KG1 (cell line): ENCODE measurements around the gene KCNJ5.

Experiments
- DNase-seq: peaks from one replicate; lab custom pipeline; 2025; lab: John Stamatoyannopoulos, UW

Gene KCNJ5

DNA sequence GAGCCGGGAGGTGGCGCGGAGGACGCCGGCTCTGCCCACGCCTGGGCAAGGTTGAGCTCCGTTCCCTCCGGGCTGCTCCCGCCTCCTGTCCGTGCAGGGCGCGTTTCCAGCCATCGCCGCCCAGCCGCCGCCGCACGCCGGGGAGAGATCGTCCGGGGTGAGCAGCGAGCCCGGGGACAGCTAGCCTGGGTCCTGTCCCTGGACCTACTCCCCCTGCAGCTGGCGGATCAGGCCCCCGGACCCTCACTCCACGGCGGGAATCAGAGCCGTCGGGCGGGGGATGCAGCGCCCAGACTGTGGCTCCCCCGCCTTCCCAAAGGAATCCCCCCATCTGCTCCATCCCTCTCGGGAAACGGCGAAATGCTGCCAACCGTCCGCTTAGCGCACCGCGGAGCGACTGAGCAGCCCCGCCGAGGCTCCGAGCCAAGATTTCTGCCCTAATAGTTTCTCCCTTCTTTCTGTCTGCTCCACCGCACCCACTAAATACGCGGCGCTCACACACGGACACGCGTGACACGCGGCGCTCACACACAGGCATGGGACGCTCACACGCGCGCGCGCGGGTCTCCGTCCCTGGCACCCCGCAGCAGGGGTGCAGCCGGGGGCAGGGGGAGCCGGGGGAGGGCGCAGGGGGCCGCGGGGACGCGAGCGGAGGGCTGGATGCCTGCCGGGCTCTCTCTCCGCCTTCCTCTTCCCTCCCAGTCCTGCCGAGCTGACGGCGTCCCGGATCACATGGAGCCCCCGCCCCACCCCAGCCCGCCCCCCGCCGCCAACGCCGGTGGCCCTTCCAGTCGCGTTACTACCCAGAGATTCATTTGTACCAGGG is at the start of gene KCNJ5:
Gene KCNJ5, plus strand, starts transcription at position 814 of the 826 bp plus-strand sequence. CDS start 19,918 bp downstream, outside the sequence.
- DNase-seq: no peak

- DNase-seq: no peak
Observed at GRCh38 chr11:128841461-128842072, 49.6 kb upstream of the KCNJ5 start.

GRCh38 chr11:128843198-128843785 is 47.9 kb upstream of the KCNJ5 start:
- no peak for DNase-seq

DNA sequence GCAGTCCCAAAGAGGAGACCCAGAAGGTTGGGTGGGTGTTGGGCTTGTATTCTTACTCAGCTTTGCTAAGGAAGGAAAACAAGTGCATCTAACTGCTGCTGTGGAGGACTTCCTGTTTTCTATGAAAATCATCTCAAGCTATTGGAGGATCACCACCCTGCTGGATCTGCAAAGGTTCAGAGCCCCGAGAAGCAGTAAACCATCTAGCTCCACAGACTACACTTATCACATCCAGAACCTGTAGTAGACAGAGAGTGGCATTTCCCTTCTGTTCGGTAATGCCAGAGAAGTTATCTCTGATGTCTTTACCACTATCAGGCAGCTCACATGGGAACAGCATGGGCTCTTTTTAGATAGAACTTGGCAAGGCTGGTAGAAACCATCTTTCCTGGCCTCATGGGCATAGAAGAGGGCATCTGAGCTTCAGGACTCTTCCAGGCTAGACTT is 45.8 kb upstream of the KCNJ5 start:
- DNase-seq: no peak

DNA sequence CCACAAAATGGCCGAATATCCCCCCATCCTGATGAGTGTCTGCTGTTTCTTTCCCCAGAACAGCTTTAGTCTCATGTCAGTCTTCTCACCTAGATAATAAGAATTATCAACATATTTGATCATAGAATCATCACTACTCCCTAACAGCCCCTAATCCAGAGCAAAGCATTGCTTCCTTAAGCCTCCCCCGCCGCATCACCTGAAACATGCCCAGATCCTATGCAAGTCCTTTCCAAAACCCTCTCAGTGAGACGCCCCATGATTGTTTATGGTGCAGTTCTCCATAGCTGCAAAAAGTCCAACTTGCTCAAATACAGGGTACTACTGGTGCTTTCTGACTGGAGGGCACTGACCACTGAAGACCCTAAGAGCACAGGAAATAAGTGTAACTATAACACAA is 44.2 kb upstream of the KCNJ5 start:
- no peak for DNase-seq

GRCh38 chr11:128848815-128849455 is 42.2 kb upstream of the KCNJ5 start:
- peak; percentile 64 for DNase-seq

DNA sequence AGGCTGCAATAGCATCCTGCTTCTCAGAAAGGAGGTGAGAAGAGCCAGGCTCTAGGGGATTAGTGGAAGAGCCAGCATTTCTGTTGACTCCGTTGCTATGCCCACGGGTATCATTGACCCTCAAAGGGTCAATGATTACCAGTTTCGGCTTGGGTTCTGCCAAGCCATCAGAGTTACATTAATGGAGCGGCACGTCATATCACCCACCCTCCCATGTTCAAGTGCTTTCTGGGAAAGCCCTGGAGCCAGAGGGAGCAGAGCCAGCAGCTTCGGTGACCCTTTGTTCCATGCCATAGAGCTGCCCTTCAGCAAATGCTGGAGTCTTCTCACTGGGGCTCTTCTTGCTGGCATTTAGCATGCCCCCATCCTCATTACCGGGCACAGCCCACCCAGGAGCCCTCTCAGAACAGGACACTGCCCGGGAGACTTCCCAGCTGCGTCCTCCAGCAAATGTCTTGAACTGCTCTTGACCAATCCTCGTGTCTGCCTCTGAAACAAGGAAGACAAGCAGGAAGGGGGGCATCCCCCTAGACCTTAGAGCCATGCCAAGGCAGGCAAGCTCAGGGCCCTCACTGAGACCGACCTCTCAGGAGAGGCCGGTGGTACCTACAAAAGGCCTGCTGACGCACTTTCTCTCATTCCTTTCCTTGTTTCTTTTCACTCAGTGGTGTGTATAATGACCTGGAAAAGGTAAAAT is 38.7 kb upstream of the KCNJ5 start:
- DNase-seq: no peak

DNA sequence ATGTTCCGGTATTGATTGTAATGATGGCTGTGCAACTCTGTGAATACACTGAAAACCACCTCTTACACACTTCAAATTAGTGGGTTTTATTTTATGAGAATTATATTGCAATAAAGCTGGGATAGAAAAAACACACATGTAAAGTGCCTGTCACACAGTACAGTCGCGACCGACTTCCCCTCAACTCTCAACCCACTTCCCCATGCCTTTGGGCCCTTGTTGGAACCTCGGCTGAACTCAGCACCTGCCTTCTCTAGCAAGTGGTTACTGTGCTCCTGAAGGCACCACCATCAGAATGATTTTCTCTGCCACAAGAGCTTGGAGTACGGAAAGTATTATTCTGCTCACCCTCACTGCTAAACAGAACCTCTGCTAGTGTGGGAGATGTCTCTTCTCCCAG is 37.6 kb upstream of the KCNJ5 start:
- no peak for DNase-seq

DNA sequence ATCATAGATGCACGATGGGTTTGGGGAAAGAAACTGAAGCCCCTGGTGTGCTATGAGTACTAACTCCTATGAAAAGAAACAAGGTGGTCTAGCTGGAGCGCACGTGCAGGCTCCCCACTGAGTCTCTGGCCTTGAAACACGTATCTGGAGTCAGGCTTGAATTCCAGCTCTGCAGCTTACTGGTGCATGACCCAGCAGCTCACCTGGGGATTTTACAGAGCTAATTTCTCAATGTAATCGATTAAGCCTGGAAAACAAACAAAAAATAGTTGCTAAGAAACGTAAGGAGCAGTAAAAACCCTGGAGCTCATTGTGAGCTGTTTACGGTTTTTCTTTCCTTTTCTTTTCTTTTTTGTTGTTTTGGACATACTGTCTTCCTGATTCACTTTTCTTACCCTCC is 36.3 kb upstream of the KCNJ5 start:
- no peak for DNase-seq

DNA sequence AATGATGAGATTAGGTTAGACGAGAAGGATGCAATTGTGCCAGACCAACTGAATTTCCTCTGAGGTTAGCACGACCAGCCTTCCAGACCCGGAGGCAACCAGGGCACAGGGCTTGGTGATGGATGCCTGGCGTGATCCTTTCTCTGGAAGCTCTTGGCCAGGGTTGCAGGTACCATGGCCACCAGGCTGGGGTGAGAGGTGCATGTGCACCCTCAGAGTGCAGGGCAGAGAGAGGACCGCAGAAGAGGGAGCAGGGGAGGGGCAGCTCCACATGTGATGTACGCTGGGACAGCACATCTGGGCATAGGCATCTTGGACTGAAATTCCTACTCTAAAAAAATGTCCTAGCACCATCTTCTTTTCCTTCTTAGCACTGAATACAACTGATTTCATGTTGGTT is 34.9 kb upstream of the KCNJ5 start:
- no peak for DNase-seq

GRCh38 chr11:128857341-128857740 is 33.8 kb upstream of the KCNJ5 start:
- DNase-seq: no peak

DNA sequence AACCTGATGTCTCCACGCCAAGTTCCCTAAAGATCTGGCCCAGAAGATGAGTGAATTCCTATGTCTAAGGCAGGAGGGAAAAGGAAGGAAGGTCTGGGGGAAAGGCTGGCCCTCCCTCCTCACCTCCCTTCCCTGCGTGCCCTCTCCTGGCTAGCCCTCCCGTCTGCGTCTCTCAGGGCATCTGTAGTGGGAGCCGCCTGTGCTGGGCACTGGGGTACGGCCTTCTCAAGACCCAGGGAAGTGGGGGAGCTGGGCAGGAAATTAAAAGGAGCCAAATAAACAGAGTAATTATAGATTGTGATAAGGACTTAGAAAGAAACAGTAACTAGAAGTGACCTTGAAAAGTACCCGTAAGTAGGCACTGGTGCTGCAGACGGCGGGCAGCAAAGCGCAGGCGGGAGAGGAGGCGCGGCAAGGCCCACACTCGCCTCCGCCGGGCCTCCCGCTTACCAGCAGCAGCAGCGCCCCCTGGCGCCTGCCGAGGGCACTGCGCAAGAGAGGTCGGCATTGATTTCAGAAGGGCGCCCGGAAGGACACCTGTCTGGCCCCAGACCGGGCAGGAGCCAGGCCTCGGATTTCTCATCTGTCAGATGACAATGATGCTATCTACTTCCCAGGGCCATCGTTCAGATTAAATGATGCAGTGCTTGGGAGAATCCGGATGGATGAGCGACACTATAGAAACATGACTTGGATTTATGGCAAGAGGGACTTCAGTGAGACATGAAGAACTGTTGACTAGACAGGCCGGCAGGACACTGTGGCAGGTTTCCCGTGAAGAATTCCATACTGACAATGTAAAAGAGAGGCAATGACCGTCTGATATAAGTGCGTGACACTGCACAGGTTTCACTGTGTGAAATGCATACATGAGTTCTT is 31.4 kb upstream of the KCNJ5 start:
- peak; percentile 80 for DNase-seq

DNA sequence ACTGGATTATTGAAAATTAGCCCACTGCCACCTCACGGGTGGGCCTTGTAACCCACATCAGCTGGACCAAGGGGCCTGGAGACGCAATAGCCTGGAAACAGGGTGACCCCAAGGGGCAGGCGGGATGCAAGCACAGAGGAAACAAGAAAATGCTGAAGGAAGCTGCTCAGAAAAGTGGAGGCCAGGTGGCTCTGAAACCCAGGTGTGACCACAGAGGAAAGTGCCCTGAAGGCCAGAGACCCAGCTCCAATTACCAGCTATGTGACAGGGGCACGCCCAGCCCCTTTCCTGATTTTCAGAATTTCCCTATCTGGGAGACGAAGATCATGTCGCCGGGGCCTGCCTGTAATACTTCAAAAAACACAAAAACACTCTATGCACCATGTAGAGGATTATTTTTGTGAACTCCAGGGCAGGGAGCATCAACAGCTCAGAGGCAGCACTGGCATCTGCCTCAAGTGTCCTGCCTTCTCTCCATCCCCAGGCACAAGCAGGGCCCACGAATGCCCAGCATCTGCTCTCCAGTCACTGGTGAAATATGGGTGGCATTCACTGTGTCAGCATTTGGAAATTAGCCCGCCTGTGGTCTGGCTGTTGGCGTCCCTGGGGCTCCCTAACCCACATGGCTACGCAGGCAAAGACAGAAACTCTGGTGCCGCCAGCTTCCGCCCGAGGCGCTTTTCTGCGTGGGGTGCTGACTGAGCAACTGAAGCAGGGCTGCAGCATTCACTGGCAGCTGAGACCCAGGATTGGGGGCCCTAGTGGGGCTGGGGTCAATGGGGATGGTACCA is 30.4 kb upstream of the KCNJ5 start:
- no peak for DNase-seq

- no peak for DNase-seq
Observed at GRCh38 chr11:128862406-128862805, 28.8 kb upstream of the KCNJ5 start.

DNA sequence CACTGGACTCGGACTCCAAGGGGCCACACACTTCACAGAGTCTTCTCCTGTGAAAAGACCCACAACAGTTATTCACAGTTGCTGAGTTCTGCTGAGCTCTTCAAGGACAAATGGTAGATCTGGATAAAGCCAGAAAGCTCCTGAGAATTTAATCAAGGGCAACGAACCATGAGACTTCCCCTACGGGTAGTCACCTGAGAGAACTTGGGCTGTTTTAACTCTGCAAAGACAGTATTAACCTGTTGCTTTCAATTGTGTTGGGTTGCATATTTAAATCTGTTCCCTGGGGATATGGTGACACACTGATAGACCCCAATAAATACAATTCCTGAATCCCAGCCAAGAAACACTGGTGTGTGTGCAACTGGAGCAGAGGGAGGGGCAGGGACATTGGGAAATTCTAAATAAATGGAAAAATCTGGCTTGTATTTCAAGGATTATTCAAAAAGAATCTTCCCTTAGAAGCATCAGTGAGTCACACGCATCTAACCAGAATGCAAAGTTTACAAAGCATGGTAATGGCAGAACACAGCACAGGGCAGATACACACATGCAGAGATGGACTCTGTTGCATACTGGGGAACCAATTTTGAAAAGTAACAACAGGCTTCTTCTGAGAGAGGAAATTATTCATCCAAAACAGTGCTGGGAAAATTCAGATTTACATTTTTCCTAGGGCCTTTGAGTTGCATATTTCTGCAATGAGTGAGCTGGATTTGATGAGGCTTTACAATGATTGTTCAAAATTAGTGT is 28.1 kb upstream of the KCNJ5 start:
- no peak for DNase-seq

GRCh38 chr11:128865490-128865889 is 25.7 kb upstream of the KCNJ5 start:
- no peak for DNase-seq

DNA sequence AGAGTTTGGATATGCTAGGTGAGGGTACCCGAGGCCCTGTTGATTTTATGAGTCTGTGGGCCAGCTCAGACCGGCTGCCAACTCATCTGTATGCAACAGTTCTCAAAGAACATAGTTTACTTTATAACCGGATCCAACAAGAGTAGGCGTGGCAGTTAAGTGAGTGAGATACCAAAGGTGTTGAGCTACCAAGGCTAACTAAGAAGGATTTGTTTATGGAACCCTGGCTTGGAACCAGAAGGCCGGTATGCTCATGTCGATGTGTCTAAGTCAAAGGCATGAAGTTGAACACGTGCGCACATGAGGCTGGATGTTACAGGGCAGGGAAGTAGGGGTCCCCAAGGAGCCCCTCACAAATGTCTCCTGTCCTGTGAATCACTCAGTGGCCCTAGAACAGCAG is 23.9 kb upstream of the KCNJ5 start, which contains the start of gene KCNJ1:
Gene KCNJ1, minus strand, starts transcription at position 20 of the 400 bp plus-strand sequence. CDS start 27,053 bp downstream, outside the sequence.
- DNase-seq: no peak

DNA sequence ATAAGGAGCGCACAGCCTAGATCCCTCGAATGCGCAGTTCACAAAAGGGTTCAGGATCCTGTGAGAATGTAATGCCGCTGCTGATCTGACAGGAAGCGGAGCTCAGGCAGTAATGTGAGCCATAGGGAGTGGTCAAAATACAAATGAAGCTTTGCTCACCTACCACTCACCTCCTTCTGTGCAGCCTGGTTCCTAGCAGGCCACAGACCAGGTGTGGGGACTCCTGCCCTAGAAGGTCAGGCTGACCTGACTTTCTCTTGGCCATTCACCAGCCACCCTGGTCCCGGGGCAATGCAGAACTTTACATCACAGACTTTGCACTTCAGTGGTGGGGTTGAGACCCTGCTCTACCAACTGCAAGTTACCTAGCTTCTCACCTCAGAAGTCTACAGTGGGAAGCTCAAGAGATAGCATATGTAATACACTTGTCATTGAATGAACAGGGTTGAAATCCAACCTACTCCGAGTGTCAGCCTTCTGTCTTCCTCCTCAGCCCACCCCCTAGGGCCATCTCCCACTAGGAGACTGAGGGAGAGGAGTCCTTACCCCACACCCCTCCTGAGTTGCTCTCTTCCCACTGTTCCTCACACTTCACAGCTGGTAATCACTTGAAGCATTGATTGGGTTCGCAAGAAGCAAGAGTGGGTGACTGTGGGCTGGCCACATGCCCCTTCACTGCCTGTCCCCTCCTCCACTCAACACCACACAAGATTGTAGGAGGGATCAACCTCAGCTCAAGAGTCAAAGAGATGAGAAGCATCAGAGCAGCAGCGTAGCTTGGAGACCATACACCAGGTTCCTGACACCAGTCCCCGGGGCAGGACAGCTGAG is 22.1 kb upstream of the KCNJ5 start:
- no peak for DNase-seq
